Panc1 (cell line): ENCODE results near the gene BYSL. TPM values are rescaled to one million over a fixed set of nuclear protein-coding genes. Genes with fewer than 3 reads are reported as not detected.
A peak's percentile ranks its signal among the peaks of the same experiment; 100 is the strongest.

ENCODE experiments used
- ATAC-seq: fragments of 200-7000 bp; cut with Tn5 transposase; 2 replicates; pipeline ENCODE4 v1.9.1; 2020; ENCODE audit warnings: mild to moderate bottlenecking, moderate library complexity
- BruUV-seq: library from RNA; stranded (reverse); fragments of 400-500 nt; replicated peaks from 2 replicates; lab custom pipeline; 2021; lab: Mats Ljungman, UMichigan
- CTCF ChIA-PET: fragments of 300-600 bp; sonication (Branson Sonifier 250); formaldehyde crosslinking; loops from one replicate; lab custom pipeline; 2022; ENCODE audit warnings: antibody characterized with exemption; lab: Charles Lee
- POLR2A ChIA-PET: fragments of 300-600 bp; sonication (Branson Sonifier 250); formaldehyde crosslinking; loops from one replicate; lab custom pipeline; 2022; ENCODE audit warnings: antibody characterized with exemption; lab: Charles Lee
- DNase-seq: peaks from one replicate; pipeline ENCODE4 v3.0.0-alpha.2; 2010; ENCODE audit warnings: low read depth, low spot score
- H3K27ac ChIP-seq: 2 replicates; pipeline ENCODE4 v1.5.1; 2011; ENCODE audit warnings: mild to moderate bottlenecking, low read length, inconsistent platforms
- H3K27me3 ChIP-seq: fragments of 200-500 bp; sonication (Bioruptor generic); 2 replicates; pipeline ENCODE4 v1.6.0; 2014; ENCODE audit warnings: low read length, inconsistent platforms; ENCODE audit not compliant: control insufficient read depth, insufficient read depth
- H3K36me3 ChIP-seq: fragments of 200-500 bp; sonication (Bioruptor generic); 2 replicates; pipeline ENCODE4 v1.5.1; 2014; ENCODE audit warnings: inconsistent platforms, mild to moderate bottlenecking, low read length, moderate library complexity; ENCODE audit not compliant: control insufficient read depth, insufficient read depth
- H3K4me1 ChIP-seq: 2 replicates; pipeline ENCODE4 v1.5.1; 2011; ENCODE audit warnings: inconsistent platforms, mild to moderate bottlenecking, low read length, moderate library complexity; ENCODE audit not compliant: control insufficient read depth, insufficient read depth
- H3K4me3 ChIP-seq, 2 experiments: 2 replicates each; pipeline ENCODE4 v1.5.1; 2011 to 2012; ENCODE audit warnings: low read depth in 2 of 2, low read length in 2 of 2, mild to moderate bottlenecking in 2 of 2, inconsistent platforms in 1 of 2, moderate library complexity in 1 of 2
- H3K9me3 ChIP-seq: fragments of 200-500 bp; sonication (Bioruptor generic); 2 replicates; pipeline ENCODE4 v1.5.1; 2014; ENCODE audit warnings: low read depth, mild to moderate bottlenecking, inconsistent platforms, low read length, moderate library complexity; ENCODE audit not compliant: control insufficient read depth, insufficient read depth
- POLR2AphosphoS5 ChIP-seq: IDR thresholded peaks from 2 replicates; pipeline ENCODE4 v1.6.1; 2012; ENCODE audit warnings: mild to moderate bottlenecking, low read depth, low read length, moderate library complexity
- SIN3A ChIP-seq: IDR thresholded peaks from 2 replicates; pipeline ENCODE4 v1.6.1; 2012; ENCODE audit warnings: low read depth, mild to moderate bottlenecking, low read length, moderate library complexity, borderline replicate concordance; ENCODE audit not compliant: insufficient read depth
- TCF7L2 ChIP-seq: IDR thresholded peaks from 2 replicates; pipeline ENCODE4 v1.6.1; 2011; ENCODE audit warnings: mild to moderate bottlenecking, low read depth, low read length, inconsistent platforms
- in situ Hi-C: cut with HindIII; loops from 2 replicates; pipeline ENCODE4 v1.10.0; 2016; ENCODE audit warnings: low sequenced_read_pairs, low pct_unique_long_range_greater_than_20kb
- intact Hi-C: fragments of 100-400 bp; cut with micrococcal nuclease; formaldehyde crosslinking; loops from one replicate; pipeline ENCODE4 v1.10.0; 2022; ENCODE audit not compliant: unreplicated experiment
- total RNA-seq: library from RNA; stranded (reverse); gene quantifications from one replicate; pipeline ENCODE4 v1.2.1, GENCODE V29; 2021; ENCODE audit not compliant: unreplicated experiment
- TF ChIP-seq, protein P1 (sequence below): fragments of 450-650 bp; IDR thresholded peaks from 2 replicates; pipeline ENCODE4 v1.5.1; 2017; ENCODE audit warnings: mild to moderate bottlenecking
- TF ChIP-seq, protein P2 (sequence below), 2 experiments: IDR thresholded peaks; 2 replicates each; pipeline ENCODE4 v1.6.1; 2011 to 2012; ENCODE audit warnings: low read depth in 2 of 2, control low read depth in 1 of 2, low read length in 1 of 2, mild to moderate bottlenecking in 1 of 2, moderate library complexity in 1 of 2; ENCODE audit not compliant: insufficient read depth in 1 of 2

Gene BYSL
- total RNA-seq, 1 experiment from 2014 or later: 49.1 TPM

DNA sequence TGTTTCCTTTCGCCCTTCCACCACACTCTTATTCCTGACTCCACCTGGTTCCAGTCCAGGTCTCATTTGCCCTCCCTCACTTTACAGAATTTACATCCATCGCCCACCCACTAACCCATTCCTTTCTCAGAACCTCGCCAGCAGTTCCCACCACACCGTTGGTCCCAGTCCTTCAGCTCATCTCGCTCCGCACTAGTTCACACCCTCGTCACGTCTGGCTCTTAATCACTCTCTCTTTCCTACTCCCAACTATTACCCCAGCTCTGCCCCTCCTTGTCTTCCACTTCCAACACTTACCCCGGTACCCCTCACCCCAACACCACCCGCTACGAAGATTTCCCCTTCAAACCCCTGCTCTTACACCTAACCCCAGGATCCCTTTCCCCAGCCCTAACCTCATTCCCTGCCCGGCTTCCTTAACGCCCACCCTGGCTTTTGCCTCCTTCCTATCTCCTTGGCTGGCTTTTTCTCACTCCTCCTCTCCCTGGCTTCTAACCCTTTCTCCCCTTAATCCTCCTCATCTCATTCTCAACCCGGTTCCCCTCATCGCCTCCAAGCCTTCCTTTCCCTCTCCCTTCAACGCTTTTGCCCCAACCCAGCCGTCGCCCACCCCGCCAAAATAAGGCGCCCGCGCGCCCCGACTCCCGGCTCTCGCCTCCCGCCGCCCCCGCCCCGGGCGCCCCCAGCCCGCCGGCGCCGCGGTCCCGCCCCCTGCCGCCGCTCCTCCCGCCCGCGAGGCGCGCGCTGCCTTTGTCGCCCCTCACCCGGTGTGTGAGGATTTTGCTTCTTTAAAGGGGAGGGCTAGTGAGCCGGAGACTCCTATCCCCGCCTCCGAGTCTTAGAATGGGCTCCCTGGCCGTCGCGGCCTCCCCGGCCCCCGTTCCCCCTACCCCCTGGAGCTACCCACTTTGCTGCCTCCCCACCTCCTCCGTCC, 26.7 kb upstream of the BYSL start:
- peak overlapping the region; percentile 63 to 79 for H3K4me3 ChIP-seq
- peaks cover 6% of the 10 kb centered on the region for H3K4me1 ChIP-seq
- ATAC-seq (peak; percentile 68), DNase-seq (no peak)
- intact Hi-C loops (no loop called here), in situ Hi-C loops (no loop called here)
- no TSS peak for BruUV-seq
- H3K27me3 ChIP-seq: no peaks in the 10 kb centered on the region
- CTCF ChIA-PET: interaction anchor here (0.6 kb wide), 1 partner anchor 44 kb away, joined by 5 read pairs; no protein-coding TSS in a partner anchor
- TF ChIP-seq POLR2AphosphoS5 (no peak), TCF7L2 (no peak), SIN3A (no peak)
- TF ChIP-seq, protein P1, sequence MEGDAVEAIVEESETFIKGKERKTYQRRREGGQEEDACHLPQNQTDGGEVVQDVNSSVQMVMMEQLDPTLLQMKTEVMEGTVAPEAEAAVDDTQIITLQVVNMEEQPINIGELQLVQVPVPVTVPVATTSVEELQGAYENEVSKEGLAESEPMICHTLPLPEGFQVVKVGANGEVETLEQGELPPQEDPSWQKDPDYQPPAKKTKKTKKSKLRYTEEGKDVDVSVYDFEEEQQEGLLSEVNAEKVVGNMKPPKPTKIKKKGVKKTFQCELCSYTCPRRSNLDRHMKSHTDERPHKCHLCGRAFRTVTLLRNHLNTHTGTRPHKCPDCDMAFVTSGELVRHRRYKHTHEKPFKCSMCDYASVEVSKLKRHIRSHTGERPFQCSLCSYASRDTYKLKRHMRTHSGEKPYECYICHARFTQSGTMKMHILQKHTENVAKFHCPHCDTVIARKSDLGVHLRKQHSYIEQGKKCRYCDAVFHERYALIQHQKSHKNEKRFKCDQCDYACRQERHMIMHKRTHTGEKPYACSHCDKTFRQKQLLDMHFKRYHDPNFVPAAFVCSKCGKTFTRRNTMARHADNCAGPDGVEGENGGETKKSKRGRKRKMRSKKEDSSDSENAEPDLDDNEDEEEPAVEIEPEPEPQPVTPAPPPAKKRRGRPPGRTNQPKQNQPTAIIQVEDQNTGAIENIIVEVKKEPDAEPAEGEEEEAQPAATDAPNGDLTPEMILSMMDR: no peak
- TF ChIP-seq, protein P2, sequence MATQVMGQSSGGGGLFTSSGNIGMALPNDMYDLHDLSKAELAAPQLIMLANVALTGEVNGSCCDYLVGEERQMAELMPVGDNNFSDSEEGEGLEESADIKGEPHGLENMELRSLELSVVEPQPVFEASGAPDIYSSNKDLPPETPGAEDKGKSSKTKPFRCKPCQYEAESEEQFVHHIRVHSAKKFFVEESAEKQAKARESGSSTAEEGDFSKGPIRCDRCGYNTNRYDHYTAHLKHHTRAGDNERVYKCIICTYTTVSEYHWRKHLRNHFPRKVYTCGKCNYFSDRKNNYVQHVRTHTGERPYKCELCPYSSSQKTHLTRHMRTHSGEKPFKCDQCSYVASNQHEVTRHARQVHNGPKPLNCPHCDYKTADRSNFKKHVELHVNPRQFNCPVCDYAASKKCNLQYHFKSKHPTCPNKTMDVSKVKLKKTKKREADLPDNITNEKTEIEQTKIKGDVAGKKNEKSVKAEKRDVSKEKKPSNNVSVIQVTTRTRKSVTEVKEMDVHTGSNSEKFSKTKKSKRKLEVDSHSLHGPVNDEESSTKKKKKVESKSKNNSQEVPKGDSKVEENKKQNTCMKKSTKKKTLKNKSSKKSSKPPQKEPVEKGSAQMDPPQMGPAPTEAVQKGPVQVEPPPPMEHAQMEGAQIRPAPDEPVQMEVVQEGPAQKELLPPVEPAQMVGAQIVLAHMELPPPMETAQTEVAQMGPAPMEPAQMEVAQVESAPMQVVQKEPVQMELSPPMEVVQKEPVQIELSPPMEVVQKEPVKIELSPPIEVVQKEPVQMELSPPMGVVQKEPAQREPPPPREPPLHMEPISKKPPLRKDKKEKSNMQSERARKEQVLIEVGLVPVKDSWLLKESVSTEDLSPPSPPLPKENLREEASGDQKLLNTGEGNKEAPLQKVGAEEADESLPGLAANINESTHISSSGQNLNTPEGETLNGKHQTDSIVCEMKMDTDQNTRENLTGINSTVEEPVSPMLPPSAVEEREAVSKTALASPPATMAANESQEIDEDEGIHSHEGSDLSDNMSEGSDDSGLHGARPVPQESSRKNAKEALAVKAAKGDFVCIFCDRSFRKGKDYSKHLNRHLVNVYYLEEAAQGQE (IDR thresholded peaks at IDR 0.05; ENCODE audit: insufficient read depth in 1 of 2, low read depth in 2 of 2, low read length in 1 of 2): no peak
- H3K27ac ChIP-seq: peak overlapping the region; percentile 68
- no peaks in the 10 kb centered on the region for H3K9me3 ChIP-seq
- no peaks in the 10 kb centered on the region for H3K36me3 ChIP-seq
- POLR2A ChIA-PET: interaction anchor here (0.6 kb wide), 4 partner anchors 22 to 95 kb away, joined by 3 to 5 read pairs (median 4); no protein-coding TSS in a partner anchor

DNA sequence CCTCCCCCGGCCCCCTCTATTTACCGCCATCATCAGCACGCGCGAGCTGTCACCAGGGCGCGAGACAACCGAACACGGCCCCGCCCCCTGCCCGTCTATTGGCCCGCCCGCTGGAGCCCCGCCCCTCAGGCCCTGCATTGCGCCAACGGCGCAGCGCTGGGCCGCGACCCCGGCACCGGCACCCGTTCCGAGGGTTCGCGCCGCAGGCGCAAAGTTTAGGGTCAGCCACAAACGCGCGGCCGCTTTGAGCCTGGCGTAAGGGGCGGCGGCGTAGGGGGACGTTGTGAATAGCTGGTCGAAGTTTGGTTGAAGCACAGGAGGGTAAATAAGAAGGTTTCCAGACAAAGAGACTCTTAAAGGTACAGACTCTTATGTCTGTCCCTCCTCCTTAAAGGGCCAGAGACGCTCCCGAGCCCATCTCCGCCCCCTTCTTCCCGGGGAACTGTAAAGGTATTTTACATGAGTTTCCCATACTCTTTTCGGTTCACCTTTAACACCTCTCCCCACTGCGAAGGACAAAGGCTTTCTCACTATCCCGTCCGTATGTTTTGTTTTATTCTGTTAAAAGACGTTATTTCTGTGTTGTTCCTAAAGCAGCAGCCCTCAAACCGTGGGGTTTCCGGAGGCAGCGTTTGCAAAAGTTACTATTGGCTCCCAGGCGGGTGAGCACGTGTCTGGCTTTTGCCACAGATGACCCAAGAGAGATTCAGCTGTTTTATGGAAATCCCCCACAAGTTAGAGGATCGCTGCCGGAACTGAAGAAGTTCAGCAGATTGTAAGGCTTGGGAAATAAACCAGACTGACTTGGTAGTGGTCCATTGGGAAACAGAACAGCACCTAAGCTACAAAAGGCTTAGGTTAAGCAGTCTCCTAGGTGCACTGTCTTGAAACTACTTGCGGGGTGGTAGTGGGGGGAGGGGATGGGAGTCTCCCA, 25.7 kb upstream of the BYSL start, which contains the start of gene USP49:
Gene USP49 (minus strand): TSS at position 76 of the 934 bp plus-strand sequence. CDS start 88,392 bp downstream, outside the sequence.
- peak; percentile 68 for TF ChIP-seq POLR2AphosphoS5
- 0 out of 2 replicates have a peak, but pooled peaks have one; percentile 66 for TF ChIP-seq SIN3A
- TF ChIP-seq TCF7L2: peak; percentile 83
- TF ChIP-seq, protein P1: no peak
- TF ChIP-seq, protein P2 (IDR thresholded peaks at IDR 0.05; ENCODE audit: insufficient read depth in 1 of 2, low read depth in 2 of 2, low read length in 1 of 2): no peak
- Histone ChIP-seq H3K36me3 (no peaks in the 10 kb centered on the region), H3K4me1 (peaks cover 6% of the 10 kb centered on the region), H3K4me3 (peak within 1 kb of the TSS; percentile 63 to 79), H3K27me3 (no peaks in the 10 kb centered on the region), H3K9me3 (no peaks in the 10 kb centered on the region), H3K27ac (peak within 1 kb of the TSS; percentile 80)
- BruUV-seq: no TSS peak
- intact Hi-C loops (no loop called here), in situ Hi-C loops (no loop called here)
- ChIA-PET CTCF (interaction anchor here (0.5 to 1.0 kb wide), 3 partner anchors 25 to 46 kb away, joined by 3 to 7 read pairs (median 6); partner anchors contain the start of genes BYSL and MED20), POLR2A (interaction anchor here (0.6 kb wide), 4 partner anchors 21 to 1015 kb away, joined by 3 to 8 read pairs (median 4); no protein-coding TSS in a partner anchor)
- ATAC-seq: peak; percentile 97
- no peak for DNase-seq
